GM18870 (cell line): ENCODE measurements around the gene ZBTB38.

ENCODE experiments used
- ATAC-seq: cut with Tn5 transposase; IDR thresholded peaks from one replicate; pipeline ENCODE4 v1.9.1; 2021; ENCODE audit warnings: moderate library complexity; ENCODE audit not compliant: unreplicated experiment

ZBTB38 gene

GRCh38 chr3:141366285-141367037 lies 1.8 kb upstream of the ZBTB38 start:
- no peak for ATAC-seq

GRCh38 chr3:141367038-141367730 lies 1.1 kb upstream of the ZBTB38 start:
- no peak for ATAC-seq

- ATAC-seq, result no peak
Measured at GRCh38 chr3:141368925-141369794, 856 bp downstream of the ZBTB38 start.

GRCh38 chr3:141370065-141370533 lies 1.8 kb downstream of the ZBTB38 start:
- ATAC-seq, result peak; percentile 89

GRCh38 chr3:141371882-141372281 lies 3.6 kb downstream of the ZBTB38 start:
- peak; percentile 30 for ATAC-seq

- no peak for ATAC-seq
Measured at GRCh38 chr3:141372656-141373055, 4.4 kb downstream of the ZBTB38 start.

- ATAC-seq, result no peak
Measured at GRCh38 chr3:141373232-141373631, 4.9 kb downstream of the ZBTB38 start.

- no peak for ATAC-seq
Measured at GRCh38 chr3:141373768-141374526, 5.6 kb downstream of the ZBTB38 start.

- no peak for ATAC-seq
Measured at GRCh38 chr3:141375381-141376301, 7.3 kb downstream of the ZBTB38 start.

- no peak for ATAC-seq
Measured at GRCh38 chr3:141377377-141377776, 9.1 kb downstream of the ZBTB38 start.

GRCh38 chr3:141378556-141378955 lies 10.3 kb downstream of the ZBTB38 start:
- no peak for ATAC-seq

GRCh38 chr3:141379250-141379966 lies 11.1 kb downstream of the ZBTB38 start:
- peak; percentile 49 for ATAC-seq

GRCh38 chr3:141380279-141380678 lies 12.0 kb downstream of the ZBTB38 start:
- no peak for ATAC-seq

- ATAC-seq, result peak; percentile 31
Measured at GRCh38 chr3:141380987-141381386, 12.7 kb downstream of the ZBTB38 start.

GRCh38 chr3:141382571-141382970 lies 14.3 kb downstream of the ZBTB38 start:
- no peak for ATAC-seq

GRCh38 chr3:141383555-141384129 lies 15.3 kb downstream of the ZBTB38 start:
- no peak for ATAC-seq

GRCh38 chr3:141384157-141384556 lies 15.9 kb downstream of the ZBTB38 start:
- ATAC-seq, result no peak

GRCh38 chr3:141384575-141384974 lies 16.3 kb downstream of the ZBTB38 start:
- ATAC-seq, result no peak
